ENCODE results near the gene RUVBL2. TPM values are rescaled to one million over a fixed set of nuclear protein-coding genes. Genes with fewer than 3 reads are reported as not detected.
A peak's percentile ranks its signal among the peaks of the same experiment; 100 is the strongest.
"Not testable (repeated sequence)": the region's sequence is repeated elsewhere in the genome, so short reads cannot be mapped to it uniquely, and the experiment has no call there.

RUVBL2 gene
- total RNA-seq, 1 donor from 2014 or later, result 37.6 TPM

DNA sequence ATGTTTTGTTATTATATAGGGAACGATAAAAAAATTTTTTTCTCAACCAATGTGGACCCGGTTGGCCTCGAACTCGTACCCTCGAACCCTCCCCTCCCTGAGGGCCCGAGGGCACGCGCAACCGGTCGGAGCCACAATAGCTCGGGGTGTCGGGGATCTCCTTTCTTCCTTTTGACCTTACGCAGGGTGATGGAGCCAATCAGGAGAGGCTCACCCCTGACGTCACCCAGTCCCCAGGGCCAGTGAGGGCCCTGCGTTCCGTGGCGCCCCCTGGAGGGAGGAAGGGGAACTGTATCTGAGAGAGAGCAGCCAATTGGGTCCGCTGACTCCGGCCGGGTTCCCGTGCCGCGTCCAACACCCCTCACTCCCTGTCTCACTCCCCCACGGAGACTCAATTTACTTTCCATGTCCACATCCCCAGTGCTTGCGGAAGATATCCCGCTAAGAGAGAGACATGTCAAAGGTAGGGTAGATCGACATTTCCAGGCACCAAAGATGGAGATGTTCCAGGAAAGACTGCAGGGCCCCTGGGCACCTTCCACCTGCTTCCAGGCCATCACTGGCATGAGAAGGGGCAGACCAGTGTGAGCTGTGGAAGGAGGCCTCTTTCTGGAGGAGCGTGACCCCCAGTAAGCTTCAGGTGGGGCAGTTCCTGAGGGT is 38.1 kb downstream of the RUVBL2 start, which contains the start of gene CGB2:
TSS of gene CGB2 (plus strand) at position 249 of the 660 bp plus-strand sequence. CDS start at position 455, 206 bp downstream.
- H3K27me3 ChIP-seq; H3K36me3 ChIP-seq; H3K4me3 ChIP-seq; H3K9me3 ChIP-seq; intact Hi-C loops (cut with DNase I); H3K27ac ChIP-seq; DNase-seq; H3K4me1 ChIP-seq: not testable (repeated sequence)
- TF ChIP-seq, protein P1, sequence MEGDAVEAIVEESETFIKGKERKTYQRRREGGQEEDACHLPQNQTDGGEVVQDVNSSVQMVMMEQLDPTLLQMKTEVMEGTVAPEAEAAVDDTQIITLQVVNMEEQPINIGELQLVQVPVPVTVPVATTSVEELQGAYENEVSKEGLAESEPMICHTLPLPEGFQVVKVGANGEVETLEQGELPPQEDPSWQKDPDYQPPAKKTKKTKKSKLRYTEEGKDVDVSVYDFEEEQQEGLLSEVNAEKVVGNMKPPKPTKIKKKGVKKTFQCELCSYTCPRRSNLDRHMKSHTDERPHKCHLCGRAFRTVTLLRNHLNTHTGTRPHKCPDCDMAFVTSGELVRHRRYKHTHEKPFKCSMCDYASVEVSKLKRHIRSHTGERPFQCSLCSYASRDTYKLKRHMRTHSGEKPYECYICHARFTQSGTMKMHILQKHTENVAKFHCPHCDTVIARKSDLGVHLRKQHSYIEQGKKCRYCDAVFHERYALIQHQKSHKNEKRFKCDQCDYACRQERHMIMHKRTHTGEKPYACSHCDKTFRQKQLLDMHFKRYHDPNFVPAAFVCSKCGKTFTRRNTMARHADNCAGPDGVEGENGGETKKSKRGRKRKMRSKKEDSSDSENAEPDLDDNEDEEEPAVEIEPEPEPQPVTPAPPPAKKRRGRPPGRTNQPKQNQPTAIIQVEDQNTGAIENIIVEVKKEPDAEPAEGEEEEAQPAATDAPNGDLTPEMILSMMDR (IDR thresholded peaks at IDR 0.05), result peak; percentile 35
- peak; percentile 29 for ATAC-seq

DNA sequence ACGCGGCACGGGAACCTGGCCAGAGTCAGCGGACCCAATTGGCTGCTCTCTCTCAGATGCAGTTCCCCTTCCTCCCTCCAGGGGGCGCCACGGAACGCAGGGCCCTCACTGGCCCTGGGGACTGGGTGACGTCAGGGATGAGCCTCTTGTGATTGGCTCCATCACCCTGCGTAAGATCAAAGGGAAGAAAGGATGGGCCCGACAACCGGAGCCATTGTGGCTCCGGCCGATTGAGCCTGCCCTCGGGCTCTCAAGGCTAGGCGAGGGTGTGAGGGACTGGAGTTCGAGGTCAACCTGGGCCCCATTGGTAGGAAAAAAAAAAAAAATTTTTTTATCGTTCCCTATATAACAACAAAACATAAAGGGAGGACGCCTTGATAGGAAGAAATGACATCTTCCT is 43.1 kb downstream of the RUVBL2 start, which contains the start of gene CGB1:
TSS of gene CGB1 (minus strand) at position 81 of the 400 bp plus-strand sequence. CDS start 184 bp downstream, outside the sequence.
- H3K27me3 ChIP-seq; H3K4me1 ChIP-seq; H3K4me3 ChIP-seq; intact Hi-C loops (cut with DNase I); H3K36me3 ChIP-seq; ATAC-seq; H3K27ac ChIP-seq; H3K9me3 ChIP-seq; DNase-seq: not testable (repeated sequence)
- TF ChIP-seq, protein P1 (IDR thresholded peaks at IDR 0.05), result peak; percentile 38

DNA sequence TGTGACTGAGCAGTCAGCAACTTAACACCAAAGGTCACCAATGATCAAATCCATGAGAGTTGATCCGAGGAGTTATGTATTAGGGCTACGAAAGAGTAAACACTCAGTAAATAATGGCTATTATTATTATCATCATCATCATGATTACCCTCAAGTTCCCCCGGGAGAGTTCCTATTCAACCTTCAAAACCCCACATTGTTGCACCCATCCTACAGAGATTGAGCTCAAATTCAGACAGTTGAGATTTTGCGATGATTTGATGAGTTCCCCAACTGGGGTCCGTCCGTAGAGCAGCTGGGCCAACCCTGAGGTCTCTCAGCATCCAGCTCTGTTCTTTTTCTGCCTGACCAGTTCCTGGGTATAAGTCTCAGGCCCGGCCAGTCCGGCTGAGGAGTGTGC is 44.4 kb downstream of the RUVBL2 start:
- intact Hi-C loops (cut with DNase I); H3K4me1 ChIP-seq; H3K9me3 ChIP-seq; ATAC-seq; H3K4me3 ChIP-seq; H3K27ac ChIP-seq; DNase-seq; H3K27me3 ChIP-seq; H3K36me3 ChIP-seq: not testable (repeated sequence)

DNA sequence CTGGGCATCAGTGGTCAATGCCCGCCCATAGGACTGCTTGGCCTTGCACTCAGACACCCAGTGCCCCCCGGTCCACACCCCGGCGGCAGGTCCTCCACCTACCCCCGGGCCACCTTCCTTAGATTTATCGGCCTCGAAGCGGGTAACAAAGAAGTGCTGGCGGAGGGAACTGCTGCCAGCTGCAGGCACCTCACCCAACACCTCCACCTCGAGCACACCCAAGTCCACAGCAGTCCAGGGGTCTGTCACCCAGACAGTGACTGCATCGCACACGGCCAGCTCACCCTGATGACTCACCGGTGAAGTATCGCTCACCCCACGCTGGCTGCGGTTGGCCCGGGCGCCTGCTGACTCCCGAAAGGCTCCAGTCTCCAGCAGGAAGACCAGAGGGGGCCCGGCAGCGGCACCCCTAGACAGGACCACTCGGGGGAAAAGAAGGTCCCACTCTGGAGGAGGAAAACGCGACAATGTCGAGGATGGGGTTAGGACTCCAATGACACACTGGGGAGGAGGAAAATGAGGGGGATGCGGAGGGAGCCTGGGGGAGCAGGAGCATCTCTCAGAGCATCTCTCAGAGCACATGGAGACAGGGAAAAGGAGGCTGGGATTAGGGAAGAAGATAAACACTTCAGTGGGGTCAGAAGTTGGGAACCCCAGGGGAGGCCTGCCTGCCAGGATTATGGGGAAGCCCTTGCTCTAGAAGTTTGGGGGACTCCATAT is 45.0 kb downstream of the RUVBL2 start:
- H3K4me1 ChIP-seq; H3K27ac ChIP-seq; intact Hi-C loops (cut with DNase I); DNase-seq; H3K36me3 ChIP-seq; H3K27me3 ChIP-seq; ATAC-seq; H3K9me3 ChIP-seq; H3K4me3 ChIP-seq: not testable (repeated sequence)

DNA sequence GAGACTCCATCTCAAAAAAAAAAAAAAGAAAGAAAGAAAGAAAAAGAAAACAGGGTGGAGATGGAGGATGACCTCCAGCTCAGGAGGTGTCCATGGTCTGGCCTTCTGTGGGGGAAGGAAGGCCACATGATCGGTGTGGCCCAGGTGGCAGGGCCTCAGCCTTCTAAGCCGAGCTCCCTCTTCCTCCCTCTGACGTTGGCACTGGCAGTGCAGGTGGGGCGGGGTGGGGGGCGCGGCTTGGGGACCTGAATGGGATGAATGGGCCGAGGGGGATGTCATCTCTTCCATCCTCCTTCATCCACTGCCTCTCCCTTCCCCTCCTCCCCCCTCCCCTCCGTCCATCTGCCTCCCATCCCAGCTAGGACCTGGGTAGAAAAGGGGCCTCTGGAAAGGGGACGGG is 46.0 kb downstream of the RUVBL2 start:
- H3K4me1 ChIP-seq; H3K27me3 ChIP-seq; H3K4me3 ChIP-seq; intact Hi-C loops (cut with DNase I); H3K9me3 ChIP-seq; H3K36me3 ChIP-seq; H3K27ac ChIP-seq; DNase-seq; ATAC-seq: not testable (repeated sequence)

DNA sequence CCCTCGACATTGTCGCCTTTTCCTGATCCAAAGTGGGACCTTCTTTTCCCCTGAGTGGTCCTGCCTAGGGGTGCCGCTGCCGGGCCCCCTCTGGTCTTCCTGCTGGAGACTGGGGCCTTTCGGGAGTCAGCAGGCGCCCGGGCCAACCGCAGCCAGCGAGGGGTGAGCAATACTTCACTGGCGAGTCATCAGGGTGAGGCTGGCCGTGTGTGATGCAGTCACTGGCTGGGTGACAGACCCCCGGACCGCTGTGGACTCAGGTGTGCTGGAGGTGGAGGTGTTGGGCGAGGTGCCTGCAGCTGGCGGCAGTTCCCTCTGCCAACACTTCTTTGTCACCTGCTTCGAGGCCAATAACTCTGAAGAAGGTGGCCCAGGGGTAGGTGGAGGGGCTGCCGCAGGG is 48.5 kb downstream of the RUVBL2 start:
- no peaks in the 10 kb centered on the region for H3K27me3 ChIP-seq
- H3K27ac ChIP-seq, result no peak overlapping the region
- H3K36me3 ChIP-seq, result no peaks in the 10 kb centered on the region
- intact Hi-C loops (cut with DNase I), result no loop called here
- DNase-seq, result no peak
- no peaks in the 10 kb centered on the region for H3K9me3 ChIP-seq
- no peak overlapping the region for H3K4me3 ChIP-seq
- no peaks in the 10 kb centered on the region for H3K4me1 ChIP-seq
- ATAC-seq, result no peak
- TF ChIP-seq, protein P1 (IDR thresholded peaks at IDR 0.05), result no peak

DNA sequence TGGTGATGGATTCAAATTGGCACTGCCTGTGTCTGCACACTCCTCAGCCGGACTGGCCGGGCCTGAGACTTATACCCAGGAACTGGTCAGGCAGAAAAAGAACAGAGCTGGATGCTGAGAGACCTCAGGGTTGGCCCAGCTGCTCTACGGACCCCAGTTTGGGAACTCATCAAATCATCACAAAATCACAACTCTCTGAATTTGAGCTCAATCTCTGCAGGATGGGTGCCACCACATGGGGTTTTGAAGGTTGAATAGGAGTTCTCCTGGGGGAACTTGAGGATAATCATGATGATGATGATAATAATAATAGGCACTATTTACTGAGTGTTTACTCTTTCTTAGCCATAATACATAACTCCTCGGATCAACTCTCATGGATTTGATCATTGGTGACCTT is 49.0 kb downstream of the RUVBL2 start:
- ATAC-seq; H3K4me3 ChIP-seq; H3K36me3 ChIP-seq; H3K27me3 ChIP-seq; intact Hi-C loops (cut with DNase I); H3K4me1 ChIP-seq; H3K27ac ChIP-seq; DNase-seq; H3K9me3 ChIP-seq: not testable (repeated sequence)

DNA sequence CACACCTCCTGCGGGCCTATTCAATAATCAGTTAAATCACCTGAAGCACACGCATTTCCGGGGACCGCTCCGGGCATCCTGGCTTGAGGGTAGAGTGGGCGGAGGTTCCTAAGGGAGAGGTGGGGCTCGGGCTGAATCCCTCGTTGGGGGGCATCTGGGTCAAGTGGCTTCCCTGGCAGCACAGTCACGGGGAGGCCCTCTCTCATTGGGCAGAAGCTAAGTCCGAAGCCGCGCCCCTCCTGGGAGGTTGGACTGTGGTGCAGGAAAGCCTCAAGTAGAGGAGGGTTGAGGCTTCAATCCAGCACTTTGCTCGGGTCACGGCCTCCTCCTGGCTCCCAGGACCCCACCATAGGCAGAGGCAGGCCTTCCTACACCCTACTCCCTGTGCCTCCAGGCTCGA is 49.9 kb downstream of the RUVBL2 start, which contains the start of gene CGB5:
TSS of gene CGB5 (plus strand) at position 301 of the 400 bp plus-strand sequence. CDS start 362 bp downstream, outside the sequence.
- H3K4me1 ChIP-seq; ATAC-seq; H3K36me3 ChIP-seq; intact Hi-C loops (cut with DNase I); H3K27me3 ChIP-seq; H3K9me3 ChIP-seq; DNase-seq; H3K4me3 ChIP-seq; H3K27ac ChIP-seq: not testable (repeated sequence)

DNA sequence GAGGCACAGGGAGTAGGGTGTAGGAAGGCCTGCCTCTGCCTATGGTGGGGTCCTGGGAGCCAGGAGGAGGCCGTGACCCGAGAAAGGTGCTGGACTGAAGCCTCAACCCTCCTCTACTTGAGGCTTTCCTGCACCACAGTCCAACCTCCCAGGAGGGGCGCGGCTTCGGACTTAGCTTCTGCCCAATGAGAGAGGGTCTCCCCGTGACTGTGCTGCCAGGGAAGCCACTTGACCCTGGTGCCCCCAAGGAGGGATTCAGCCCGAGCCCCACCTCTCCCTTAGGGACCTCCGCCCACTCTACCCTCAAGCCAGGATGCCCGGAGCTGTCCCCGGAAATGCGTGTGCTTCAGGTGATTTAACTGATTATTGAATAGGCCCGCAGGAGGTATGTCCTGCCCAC is 55.3 kb downstream of the RUVBL2 start, which contains the start of gene CGB8:
TSS of gene CGB8 (minus strand) at position 101 of the 400 bp plus-strand sequence. CDS start 372 bp downstream, outside the sequence.
- intact Hi-C loops (cut with DNase I); H3K4me1 ChIP-seq; H3K4me3 ChIP-seq; DNase-seq; H3K9me3 ChIP-seq; ATAC-seq; H3K27me3 ChIP-seq; H3K36me3 ChIP-seq; H3K27ac ChIP-seq: not testable (repeated sequence)

DNA sequence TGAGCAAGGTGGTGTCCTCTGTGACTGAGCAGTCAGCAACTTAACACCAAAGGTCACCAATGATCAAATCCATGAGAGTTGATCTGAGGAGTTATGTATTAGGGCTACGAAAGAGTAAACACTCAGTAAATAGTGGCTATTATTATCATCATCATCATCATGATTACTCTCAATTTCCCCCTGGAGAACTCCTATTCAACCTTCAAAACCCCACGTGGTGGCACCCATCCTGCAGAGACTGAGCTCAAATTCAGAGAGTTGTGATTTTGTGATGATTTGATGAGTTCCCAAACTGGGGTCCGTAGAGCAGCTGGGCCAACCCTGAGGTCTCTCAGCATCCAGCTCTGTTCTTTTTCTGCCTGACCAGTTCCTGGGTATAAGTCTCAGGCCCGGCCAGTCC is 56.1 kb downstream of the RUVBL2 start:
- intact Hi-C loops (cut with DNase I); H3K9me3 ChIP-seq; H3K36me3 ChIP-seq; H3K4me1 ChIP-seq; DNase-seq; H3K27ac ChIP-seq; ATAC-seq; H3K27me3 ChIP-seq; H3K4me3 ChIP-seq: not testable (repeated sequence)

Measured in upper lobe of right lung (tissue), 1 donor.